HG03460 (cell line): ENCODE results near the gene SMYD2.

ENCODE experiments used
- ATAC-seq: cut with Tn5 transposase; IDR thresholded peaks from one replicate; pipeline ENCODE4 v1.9.1; 2021; ENCODE audit not compliant: unreplicated experiment

SMYD2 gene

GRCh38 chr1:214354440-214355148, 73.6 kb downstream of the SMYD2 start:
- ATAC-seq, result no peak

- ATAC-seq, result no peak
Measured at GRCh38 chr1:214360116-214360515, 79.2 kb downstream of the SMYD2 start.

- no peak for ATAC-seq
Measured at GRCh38 chr1:214360525-214361164, 79.7 kb downstream of the SMYD2 start.

GRCh38 chr1:214361636-214362035, 80.7 kb downstream of the SMYD2 start:
- ATAC-seq, result no peak

GRCh38 chr1:214362188-214362882, 81.4 kb downstream of the SMYD2 start:
- ATAC-seq, result no peak

GRCh38 chr1:214363386-214363785, 82.4 kb downstream of the SMYD2 start:
- ATAC-seq, result no peak

GRCh38 chr1:214364386-214364785, 83.4 kb downstream of the SMYD2 start:
- no peak for ATAC-seq

GRCh38 chr1:214364786-214365295, 83.9 kb downstream of the SMYD2 start:
- ATAC-seq, result no peak

- no peak for ATAC-seq
Measured at GRCh38 chr1:214367841-214368240, 86.9 kb downstream of the SMYD2 start.

GRCh38 chr1:214369364-214369763, 88.4 kb downstream of the SMYD2 start:
- no peak for ATAC-seq

- no peak for ATAC-seq
Measured at GRCh38 chr1:214370615-214371014, 89.7 kb downstream of the SMYD2 start.

- no peak for ATAC-seq
Measured at GRCh38 chr1:214372092-214372491, 91.1 kb downstream of the SMYD2 start.

- no peak for ATAC-seq
Measured at GRCh38 chr1:214377485-214377884, 96.5 kb downstream of the SMYD2 start.

GRCh38 chr1:214377886-214378285, 96.9 kb downstream of the SMYD2 start:
- no peak for ATAC-seq

- no peak for ATAC-seq
Measured at GRCh38 chr1:214378492-214378891, 97.5 kb downstream of the SMYD2 start.

GRCh38 chr1:214379236-214379970, 98.4 kb downstream of the SMYD2 start:
- ATAC-seq, result no peak

GRCh38 chr1:214380396-214380795, 99.4 kb downstream of the SMYD2 start:
- ATAC-seq, result no peak

GRCh38 chr1:214380986-214381695, 100.2 kb downstream of the SMYD2 start:
- no peak for ATAC-seq

- no peak for ATAC-seq
Measured at GRCh38 chr1:214383381-214384372, 102.7 kb downstream of the SMYD2 start.
